Lower lobe of right lung (tissue), 2 donors: ENCODE data around the gene MAK. TPM values are rescaled to one million over a fixed set of nuclear protein-coding genes. Genes with fewer than 3 reads are reported as not detected.
"Not testable (repeated sequence)": the region's sequence is repeated elsewhere in the genome, so short reads cannot be mapped to it uniquely, and the experiment has no call there.

Experiments used
- ATAC-seq, 2 donors: fragments of 200-7000 bp; cut with Tn5 transposase; one replicate each; pipeline ENCODE4 v1.9.1; 2020 to 2022; ENCODE audit warnings: mild to moderate bottlenecking in 2 of 2, moderate library complexity in 2 of 2
- DNase-seq: peaks from one replicate; pipeline ENCODE4 v3.0.0-alpha.2; 2020
- H3K27ac ChIP-seq: fragments of 200-600 bp; one replicate; pipeline ENCODE4 v1.8.0; 2022
- H3K27me3 ChIP-seq: fragments of 200-600 bp; one replicate; pipeline ENCODE4 v1.8.0; 2022; ENCODE audit warnings: low read depth
- H3K36me3 ChIP-seq: fragments of 200-600 bp; one replicate; pipeline ENCODE4 v1.8.0; 2022; ENCODE audit warnings: mild to moderate bottlenecking
- H3K4me1 ChIP-seq: fragments of 200-600 bp; one replicate; pipeline ENCODE4 v1.8.0; 2022
- H3K4me3 ChIP-seq: fragments of 200-600 bp; one replicate; pipeline ENCODE4 v1.8.0; 2022; ENCODE audit warnings: mild to moderate bottlenecking
- H3K9me3 ChIP-seq: fragments of 200-600 bp; one replicate; pipeline ENCODE4 v1.8.0; 2022
- CTCF ChIP-seq: fragments of 200-600 bp; IDR thresholded peaks from one replicate; pipeline ENCODE4 v1.8.0; 2022; ENCODE audit warnings: antibody characterized with exemption, mild to moderate bottlenecking
- intact Hi-C: fragments of 100-400 bp; cut with DNase I; formaldehyde crosslinking; loops from one replicate; pipeline ENCODE4 v1.11.0; 2022
- total RNA-seq: library from RNA; stranded (reverse); fragmentation: NEBNext Ultra II Directional; extraction: Animal tissue kit (Norgen Biotek cat#: 25700); gene quantifications from one replicate; pipeline ENCODE4 v1.2.1, GENCODE V29; 2021
- donor health status: DM: no; HTN: yes; CAD: no; lungs with severe emphysema.

Gene MAK
- total RNA-seq, 1 donor from 2014 or later = 1.3 TPM

- no peak for ATAC-seq
- Histone ChIP-seq H3K4me1 (peaks cover 5% of the 10 kb centered on the region), H3K27ac (no peak overlapping the region), H3K9me3 (no peaks in the 10 kb centered on the region), H3K27me3 (no peaks in the 10 kb centered on the region), H3K4me3 (no peak overlapping the region), H3K36me3 (peaks cover 61% of the 10 kb centered on the region)
- no peak for DNase-seq
- intact Hi-C loops = no loop called here
- TF ChIP-seq CTCF = no peak
These were observed 82.3 kb downstream of the MAK start for GRCh38 chr6:10756085-10756484.

GRCh38 chr6:10751757-10752156 is 86.6 kb downstream of the MAK start:
- ATAC-seq, intact Hi-C loops: not testable (repeated sequence)
- H3K36me3 ChIP-seq = peaks cover 60% of the 10 kb centered on the region

GRCh38 chr6:10750568-10750967 is 87.8 kb downstream of the MAK start:
- DNase-seq, H3K27me3 ChIP-seq, intact Hi-C loops, H3K4me3 ChIP-seq, ATAC-seq, H3K9me3 ChIP-seq, H3K27ac ChIP-seq: not testable (repeated sequence)
- H3K36me3 ChIP-seq = peaks cover 50% of the 10 kb centered on the region
- peaks cover 25% of the 10 kb centered on the region for H3K4me1 ChIP-seq

More at GRCh38 chr6:10751757-10752156, 86.6 kb downstream of the MAK start:
- not testable (repeated sequence) for DNase-seq, H3K27ac ChIP-seq, H3K4me3 ChIP-seq, H3K27me3 ChIP-seq, H3K9me3 ChIP-seq
- H3K4me1 ChIP-seq = peaks cover 23% of the 10 kb centered on the region

- ATAC-seq (no peak), DNase-seq (no peak)
- Histone ChIP-seq H3K36me3 (peaks cover 42% of the 10 kb centered on the region), H3K27ac (no peak overlapping the region), H3K4me3 (no peak overlapping the region), H3K27me3 (no peaks in the 10 kb centered on the region), H3K4me1 (peaks cover 25% of the 10 kb centered on the region), H3K9me3 (no peaks in the 10 kb centered on the region)
- no peak for TF ChIP-seq CTCF
- intact Hi-C loops = no loop called here
These were observed 88.6 kb downstream of the MAK start for GRCh38 chr6:10749734-10750133.

- Histone ChIP-seq H3K9me3 (no peaks in the 10 kb centered on the region), H3K27ac (peak within 1 kb of the TSS; percentile 88), H3K4me1 (peaks cover 25% of the 10 kb centered on the region), H3K36me3 (peaks cover 25% of the 10 kb centered on the region), H3K4me3 (peak within 1 kb of the TSS; percentile 77), H3K27me3 (no peaks in the 10 kb centered on the region)
- no peak for TF ChIP-seq CTCF
- ATAC-seq (peak; percentile 100), DNase-seq (peak; percentile 100)
- intact Hi-C loops = no loop called here
These were observed 90.9 kb downstream of the MAK start, which contains the start of gene TMEM14B for GRCh38 chr6:10747251-10747972. Gene TMEM14B, plus strand, starts transcription at chr6:10747805. Its CDS starts 1,441 bp downstream, at chr6:10749246.

GRCh38 chr6:10746915-10747250 is 91.5 kb downstream of the MAK start:
- no peaks in the 10 kb centered on the region for H3K27me3 ChIP-seq
- H3K36me3 ChIP-seq = peaks cover 28% of the 10 kb centered on the region
- H3K27ac ChIP-seq = peak overlapping the region; percentile 88
- no peak for TF ChIP-seq CTCF
- intact Hi-C loops = no loop called here
- H3K4me1 ChIP-seq = peaks cover 25% of the 10 kb centered on the region
- DNase-seq (no peak), ATAC-seq (no peak)
- H3K9me3 ChIP-seq = no peaks in the 10 kb centered on the region
- H3K4me3 ChIP-seq = peak overlapping the region; percentile 77
